ENCODE data around the gene FAM120A. TPM values are rescaled to one million over a fixed set of nuclear protein-coding genes. Genes with fewer than 3 reads are reported as not detected.
A peak's percentile ranks its signal among the peaks of the same experiment; 100 is the strongest.

The FAM120A gene
- total RNA-seq, 1 experiment from 2014 or later, result 53.3 TPM

- no peaks in the 10 kb centered on the region for H3K36me3 Mint-ChIP-seq
- peak overlapping the region; percentile 94 for H3K27ac Mint-ChIP-seq
- H3K27me3 Mint-ChIP-seq (ENCODE audit: low read depth), result no peaks in the 10 kb centered on the region
- H3K9me3 Mint-ChIP-seq, result no peaks in the 10 kb centered on the region
- POLR2A ChIA-PET, result interaction anchor here (1.0 kb wide), 1 partner anchor 10 kb away, joined by 4 read pairs; the partner anchor contains the start of gene FAM120AOS
- H3K4me1 Mint-ChIP-seq, result peaks cover 86% of the 10 kb centered on the region
- DNase-seq (ENCODE audit: low spot score) (no peak), ATAC-seq (no peak)
- CTCF ChIA-PET, result interaction anchor here (1.0 to 2.4 kb wide), 5 partner anchors 11 to 355 kb away, joined by 4 to 7 read pairs (median 6); partner anchors contain the start of gene FAM120AOS
- no peak for TF ChIP-seq FOXJ3 (CRISPR knock-in tag; IDR thresholded peaks at IDR 0.05; ENCODE audit: borderline replicate concordance)
- no peak for TF ChIP-seq ZNF232 (CRISPR knock-in tag; IDR thresholded peaks at IDR 0.05)
- TF ChIP-seq NFE2L1 (CRISPR knock-in tag; IDR thresholded peaks at IDR 0.05), result no peak
- TF ChIP-seq SMAD3 (CRISPR knock-in tag; IDR thresholded peaks at IDR 0.05; ENCODE audit: borderline replicate concordance), result no peak
- no peak for TF ChIP-seq FOXP1 (CRISPR knock-in tag; IDR thresholded peaks at IDR 0.05; ENCODE audit: borderline replicate concordance)
- TF ChIP-seq PRDM15 (CRISPR knock-in tag; IDR thresholded peaks at IDR 0.05), result no peak
- no peak for TF ChIP-seq GABPB1 (CRISPR knock-in tag; IDR thresholded peaks at IDR 0.05)
- TF ChIP-seq ZNF532 (CRISPR knock-in tag; IDR thresholded peaks at IDR 0.05; ENCODE audit: borderline replicate concordance), result no peak
- no peak for TF ChIP-seq OVOL2 (CRISPR knock-in tag; IDR thresholded peaks at IDR 0.05; ENCODE audit: borderline replicate concordance)
- no peak for TF ChIP-seq IRF2 (CRISPR knock-in tag; IDR thresholded peaks at IDR 0.05; ENCODE audit: borderline replicate concordance, low read depth)
- no peak for TF ChIP-seq EMX1 (CRISPR knock-in tag; IDR thresholded peaks at IDR 0.05)
- no peak for TF ChIP-seq FOXP4 (CRISPR knock-in tag; IDR thresholded peaks at IDR 0.05)
- no peak for TF ChIP-seq ZSCAN18 (CRISPR knock-in tag; IDR thresholded peaks at IDR 0.05)
- no peak for TF ChIP-seq STAT6 (CRISPR knock-in tag; conservative IDR thresholded peaks at IDR 0.05; ENCODE audit: low read depth)
- TF ChIP-seq ZBTB43 (CRISPR knock-in tag; IDR thresholded peaks at IDR 0.05), result no peak
- TF ChIP-seq ARID4B (CRISPR knock-in tag; IDR thresholded peaks at IDR 0.05; ENCODE audit: borderline replicate concordance), result no peak
- no peak overlapping the region for H3K4me3 Mint-ChIP-seq
Measured at GRCh38 chr9:93464395-93464794, 12.9 kb downstream of the FAM120A start.

Measured in WTC11 (cell line).